Breast epithelium (tissue), 4 donors: ENCODE data around the gene FAM120A. TPM values are rescaled to one million over a fixed set of nuclear protein-coding genes. Genes with fewer than 3 reads are reported as not detected.

Experiments
- DNase-seq, 2 donors: peaks; one replicate each; pipeline ENCODE4 v3.0.0-alpha.2; 2019; ENCODE audit warnings: low spot score in 2 of 2
- H3K27ac ChIP-seq, 2 donors: fragments of 200-600 bp; sonication (generic) in 1 of 2; one replicate each; pipeline ENCODE4 v1.5.1; 2016 to 2019; ENCODE audit warnings: mild to moderate bottlenecking in 1 of 2
- H3K27me3 ChIP-seq, 2 donors: fragments of 200-600 bp; sonication (generic) in 1 of 2; one replicate each; pipeline versions ENCODE4 v1.5.1 to v1.6.0; 2017 to 2019; ENCODE audit warnings: control low read depth in 1 of 2, mild to moderate bottlenecking in 1 of 2
- H3K36me3 ChIP-seq: fragments of 200-600 bp; one replicate; pipeline ENCODE4 v1.5.1; 2019
- H3K4me1 ChIP-seq, 2 donors: fragments of 200-600 bp; sonication (generic); one replicate each; pipeline ENCODE4 v1.5.1; 2016 to 2019; ENCODE audit warnings: control low read depth in 1 of 2
- H3K4me3 ChIP-seq, 3 donors: fragments of 200-600 bp; sonication (generic); 1 replicate in 2 of 3; 2 replicates in 1 of 3; pipeline ENCODE4 v1.5.1; 2016 to 2019; ENCODE audit warnings: mild to moderate bottlenecking in 3 of 3, moderate library complexity in 2 of 3
- H3K9me3 ChIP-seq, 2 donors: fragments of 200-600 bp; sonication (generic) in 1 of 2; one replicate each; pipeline ENCODE4 v1.5.1; 2016 to 2019; ENCODE audit warnings: control low read depth in 1 of 2
- CTCF ChIP-seq, 3 donors: fragments of 450-650 bp; IDR thresholded peaks; one replicate each; pipeline ENCODE4 v1.5.1; 2016 to 2017; ENCODE audit warnings: antibody characterized with exemption in 3 of 3, mild to moderate bottlenecking in 3 of 3, moderate library complexity in 3 of 3
- POLR2A ChIP-seq: fragments of 450-650 bp; IDR thresholded peaks from one replicate; pipeline ENCODE4 v1.6.1; 2016; ENCODE audit warnings: antibody characterized with exemption, mild to moderate bottlenecking, moderate library complexity
- POLR2AphosphoS5 ChIP-seq, 3 donors: sonication (generic); formaldehyde crosslinking; IDR thresholded peaks; one replicate each; pipeline ENCODE4 v1.6.1; 2017; ENCODE audit warnings: antibody characterized with exemption in 3 of 3
- intact Hi-C: fragments of 100-400 bp; cut with DNase I; formaldehyde crosslinking; loops from one replicate; pipeline ENCODE4 v1.15.1; 2023; ENCODE audit warnings: low total_unique reads
- total RNA-seq, 3 donors: library from RNA; depleted of rRNA; stranded (reverse); fragments of >200 nt; gene quantifications; one replicate each; pipeline ENCODE4 v1.1.0, GENCODE V29; 2016

The FAM120A gene
- total RNA-seq, 3 donors from 2014 or later: 71.0 to 103 (median 89.6) TPM

GRCh38 chr9:93470391-93470790 lies 18.9 kb downstream of the FAM120A start:
- no peaks in the 10 kb centered on the region for H3K36me3 ChIP-seq
- intact Hi-C loops: no loop called here
- TF ChIP-seq CTCF (IDR thresholded peaks at IDR 0.05) (no peak), POLR2A (no peak), POLR2AphosphoS5 (IDR thresholded peaks at IDR 0.05) (no peak)
- H3K27me3 ChIP-seq: no peaks in the 10 kb centered on the region
- H3K9me3 ChIP-seq: no peaks in the 10 kb centered on the region
- peaks cover 0 to 26% of the 10 kb centered on the region in 2 donors for H3K4me1 ChIP-seq
- no peak overlapping the region for H3K27ac ChIP-seq
- no peak overlapping the region for H3K4me3 ChIP-seq
- DNase-seq: no peak

GRCh38 chr9:93471124-93471523 lies 19.6 kb downstream of the FAM120A start:
- peaks cover 0 to 22% of the 10 kb centered on the region in 2 donors for H3K4me1 ChIP-seq
- no peaks in the 10 kb centered on the region for H3K27me3 ChIP-seq
- H3K4me3 ChIP-seq: no peak overlapping the region
- H3K9me3 ChIP-seq: no peaks in the 10 kb centered on the region
- no peak for DNase-seq
- H3K27ac ChIP-seq: no peak overlapping the region
- intact Hi-C loops: no loop called here
- H3K36me3 ChIP-seq: no peaks in the 10 kb centered on the region
- TF ChIP-seq CTCF (IDR thresholded peaks at IDR 0.05) (no peak), POLR2A (no peak), POLR2AphosphoS5 (IDR thresholded peaks at IDR 0.05) (no peak)

- no peaks in the 10 kb centered on the region for H3K27me3 ChIP-seq
- H3K27ac ChIP-seq: no peak overlapping the region
- intact Hi-C loops: no loop called here
- TF ChIP-seq POLR2A: no peak
- TF ChIP-seq POLR2AphosphoS5 (IDR thresholded peaks at IDR 0.05): no peak
- TF ChIP-seq CTCF (IDR thresholded peaks at IDR 0.05): no peak
- H3K4me3 ChIP-seq: no peak overlapping the region
- no peak for DNase-seq
- H3K36me3 ChIP-seq: no peaks in the 10 kb centered on the region
- H3K9me3 ChIP-seq: no peaks in the 10 kb centered on the region
- H3K4me1 ChIP-seq: peaks cover 0 to 13% of the 10 kb centered on the region in 2 donors
Observed at GRCh38 chr9:93473411-93473810, 21.9 kb downstream of the FAM120A start.

GRCh38 chr9:93475108-93475507 lies 23.6 kb downstream of the FAM120A start:
- H3K9me3 ChIP-seq: no peaks in the 10 kb centered on the region
- no peaks in the 10 kb centered on the region for H3K36me3 ChIP-seq
- DNase-seq: no peak
- no peaks in the 10 kb centered on the region for H3K4me1 ChIP-seq
- TF ChIP-seq POLR2A (no peak), CTCF (IDR thresholded peaks at IDR 0.05) (no peak), POLR2AphosphoS5 (IDR thresholded peaks at IDR 0.05) (no peak)
- H3K27me3 ChIP-seq: no peaks in the 10 kb centered on the region
- no peak overlapping the region for H3K4me3 ChIP-seq
- intact Hi-C loops: no loop called here
- no peak overlapping the region for H3K27ac ChIP-seq

GRCh38 chr9:93475856-93476255 lies 24.4 kb downstream of the FAM120A start:
- TF ChIP-seq POLR2AphosphoS5 (IDR thresholded peaks at IDR 0.05): no peak
- no peak for TF ChIP-seq CTCF (IDR thresholded peaks at IDR 0.05)
- no peak for TF ChIP-seq POLR2A
- DNase-seq: no peak
- Histone ChIP-seq H3K9me3 (no peaks in the 10 kb centered on the region), H3K27ac (no peak overlapping the region), H3K36me3 (no peaks in the 10 kb centered on the region), H3K27me3 (no peaks in the 10 kb centered on the region), H3K4me3 (no peak overlapping the region), H3K4me1 (no peaks in the 10 kb centered on the region)
- intact Hi-C loops: no loop called here
